Measurements from ENCODE around the gene UBE2H. TPM values are rescaled to one million over a fixed set of nuclear protein-coding genes. Genes with fewer than 3 reads are reported as not detected.
A peak's percentile ranks its signal among the peaks of the same experiment; 100 is the strongest.

The UBE2H gene
- total and polyA plus RNA-seq, 2 of the 4 experiments (the other 2 are of a cell fraction) = 34.6 to 49.4 TPM

- Histone ChIP-seq H3K27me3 (ENCODE audit: control insufficient read depth, insufficient read depth, low read length) (no peaks in the 10 kb centered on the region), H3K79me1 (ENCODE audit: low read depth in 1 of 2, low read length in 2 of 2) (peaks cover 17 to 50% of the 10 kb centered on the region in 2 experiments), H3K14ac (replicated peaks; ENCODE audit: low read depth, low read length) (peak overlapping the region; percentile 56), H3K18ac (ENCODE audit: low read depth, low read length) (peak overlapping the region; percentile 73; the same call in 1 of the 2 replicates), H3K4me3 (ENCODE audit: insufficient read depth, low read depth, low read length) (no peak overlapping the region), H2AFZ (replicated peaks; ENCODE audit: low read length, poor library complexity) (no peak overlapping the region), H4K5ac (ENCODE audit: low read depth, low read length) (no peak overlapping the region), H3K9ac (ENCODE audit: low read depth, low read length) (no peak overlapping the region), H3K36me3 (ENCODE audit: control insufficient read depth, insufficient read depth, low read length) (peaks cover 20% of the 10 kb centered on the region), H3K4me1 (ENCODE audit: control insufficient read depth, insufficient read depth, low read length) (peaks cover 10% of the 10 kb centered on the region), H4K91ac (ENCODE audit: insufficient read depth, low read depth, low read length) (no peak overlapping the region), H3K56ac (ENCODE audit: extremely low read depth, insufficient read depth, low read length) (no peak overlapping the region), H3K4ac (ENCODE audit: low read depth, low read length) (no peak overlapping the region), H2BK120ac (ENCODE audit: low read depth, low read length) (no peak overlapping the region), H3K23ac (ENCODE audit: low read depth, low read length) (no peak overlapping the region), H3K4me2 (ENCODE audit: low read depth, low read length) (peak overlapping the region; percentile 88), H2BK20ac (ENCODE audit: low read depth, low read length) (no peak overlapping the region), H2AK5ac (ENCODE audit: low read depth, low read length) (peak overlapping the region; percentile 30; the same call in 1 of the 2 replicates), H2AK9ac (replicated peaks; ENCODE audit: low read depth, low read length, poor library complexity) (no peak overlapping the region), H2BK5ac (ENCODE audit: low read depth, low read length, poor library complexity, severe bottlenecking) (no peak overlapping the region), H3K9me1 (ENCODE audit: insufficient read depth, low read length) (0 out of 2 replicates have a peak, but pooled peaks cover 2% of the 10 kb centered on the region), H3K9me3 (ENCODE audit: control insufficient read depth, insufficient read depth, low read length) (no peaks in the 10 kb centered on the region), H4K20me1 (ENCODE audit: insufficient read depth, low read length) (peaks cover 13% of the 10 kb centered on the region; the same call in 1 of the 2 replicates), H4K8ac (ENCODE audit: low read depth in 2 of 2, low read length in 2 of 2) (no peak overlapping the region), H2BK15ac (ENCODE audit: low read depth, low read length) (no peak overlapping the region), H3K27ac (ENCODE audit: insufficient read depth, low read length) (no peak overlapping the region)
- peak; percentile 80 for DNase-seq
- ATAC-seq (ENCODE audit: low read depth) = peak; percentile 64
- WGBS, 2 experiments (ENCODE audit: extremely low coverage in 2 of 2, insufficient read length in 1 of 2) = 13% methylated on average over 2 of the region's 5 CpGs; no CpG with 5 or more reads in 1 of the 2 experiments
- TF ChIP-seq, protein P1, sequence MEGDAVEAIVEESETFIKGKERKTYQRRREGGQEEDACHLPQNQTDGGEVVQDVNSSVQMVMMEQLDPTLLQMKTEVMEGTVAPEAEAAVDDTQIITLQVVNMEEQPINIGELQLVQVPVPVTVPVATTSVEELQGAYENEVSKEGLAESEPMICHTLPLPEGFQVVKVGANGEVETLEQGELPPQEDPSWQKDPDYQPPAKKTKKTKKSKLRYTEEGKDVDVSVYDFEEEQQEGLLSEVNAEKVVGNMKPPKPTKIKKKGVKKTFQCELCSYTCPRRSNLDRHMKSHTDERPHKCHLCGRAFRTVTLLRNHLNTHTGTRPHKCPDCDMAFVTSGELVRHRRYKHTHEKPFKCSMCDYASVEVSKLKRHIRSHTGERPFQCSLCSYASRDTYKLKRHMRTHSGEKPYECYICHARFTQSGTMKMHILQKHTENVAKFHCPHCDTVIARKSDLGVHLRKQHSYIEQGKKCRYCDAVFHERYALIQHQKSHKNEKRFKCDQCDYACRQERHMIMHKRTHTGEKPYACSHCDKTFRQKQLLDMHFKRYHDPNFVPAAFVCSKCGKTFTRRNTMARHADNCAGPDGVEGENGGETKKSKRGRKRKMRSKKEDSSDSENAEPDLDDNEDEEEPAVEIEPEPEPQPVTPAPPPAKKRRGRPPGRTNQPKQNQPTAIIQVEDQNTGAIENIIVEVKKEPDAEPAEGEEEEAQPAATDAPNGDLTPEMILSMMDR (conservative IDR thresholded peaks at IDR 0.05; ENCODE audit: low read depth, low read length) = no peak
- no peak for TF ChIP-seq BHLHE40 (IDR thresholded peaks at IDR 0.05; ENCODE audit: low read depth, low read length)
- TF ChIP-seq MAZ (IDR thresholded peaks at IDR 0.05; ENCODE audit: borderline replicate concordance, low read depth, low read length) = no peak
- TF ChIP-seq ELK1 (IDR thresholded peaks at IDR 0.05; ENCODE audit: borderline replicate concordance, low read depth, low read length) = no peak
- TF ChIP-seq SMC3 (IDR thresholded peaks at IDR 0.05; ENCODE audit: low read depth, low read length) = no peak
- TF ChIP-seq, protein P2, sequence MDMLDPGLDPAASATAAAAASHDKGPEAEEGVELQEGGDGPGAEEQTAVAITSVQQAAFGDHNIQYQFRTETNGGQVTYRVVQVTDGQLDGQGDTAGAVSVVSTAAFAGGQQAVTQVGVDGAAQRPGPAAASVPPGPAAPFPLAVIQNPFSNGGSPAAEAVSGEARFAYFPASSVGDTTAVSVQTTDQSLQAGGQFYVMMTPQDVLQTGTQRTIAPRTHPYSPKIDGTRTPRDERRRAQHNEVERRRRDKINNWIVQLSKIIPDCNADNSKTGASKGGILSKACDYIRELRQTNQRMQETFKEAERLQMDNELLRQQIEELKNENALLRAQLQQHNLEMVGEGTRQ (IDR thresholded peaks at IDR 0.05; ENCODE audit: low read depth, low read length) = no peak
- no peak for TF ChIP-seq RCOR1 (IDR thresholded peaks at IDR 0.05; ENCODE audit: insufficient replicate concordance, low read length)
- CTCF ChIA-PET = no interaction called here
- intact Hi-C loops (cut with micrococcal nuclease) (loop anchor here (2.0 kb wide), 1 partner anchor 47 kb away; no protein-coding TSS in a partner anchor), dilution Hi-C loops (cut with HindIII; ENCODE audit: low sequenced_read_pairs, unreplicated experiment) (no loop called here), in situ Hi-C loops (cut with MboI; ENCODE audit: low sequenced_read_pairs) (no loop called here)
- POLR2A ChIA-PET (ENCODE audit: unreplicated experiment) = no interaction called here
- no TSS peak for BruUV-seq (replicated peaks)
These were observed 76.9 kb downstream of the UBE2H start for GRCh38 chr7:129875745-129876411.

Data from IMR-90 (cell line).